ENCODE results near the gene HACL1.

The HACL1 gene

GRCh38 chr3:15579051-15579450, 22.3 kb downstream of the HACL1 start:
- no peaks in the 10 kb centered on the region for H3K4me1 Mint-ChIP-seq
- H3K9me3 Mint-ChIP-seq = no peaks in the 10 kb centered on the region
- H3K36me3 Mint-ChIP-seq (ENCODE audit: low read depth) = peaks cover 31% of the 10 kb centered on the region
- TF ChIP-seq CTCF (IDR thresholded peaks at IDR 0.05; ENCODE audit: unreplicated experiment in 3 of 3) = no peak
- H3K4me3 Mint-ChIP-seq = no peak overlapping the region
- no peaks in the 10 kb centered on the region for H3K27me3 Mint-ChIP-seq (ENCODE audit: low read depth)
- H3K27ac Mint-ChIP-seq = peak overlapping the region in 1 of 3 experiments; percentile 63

- no peaks in the 10 kb centered on the region for H3K9me3 Mint-ChIP-seq
- H3K4me3 Mint-ChIP-seq = no peak overlapping the region
- peaks cover 34% of the 10 kb centered on the region for H3K36me3 Mint-ChIP-seq (ENCODE audit: low read depth)
- H3K27ac Mint-ChIP-seq = peak overlapping the region in 1 of 3 experiments; percentile 63
- H3K27me3 Mint-ChIP-seq (ENCODE audit: low read depth) = no peaks in the 10 kb centered on the region
- H3K4me1 Mint-ChIP-seq = no peaks in the 10 kb centered on the region
- TF ChIP-seq CTCF (IDR thresholded peaks at IDR 0.05; ENCODE audit: unreplicated experiment in 3 of 3) = no peak
Observed at GRCh38 chr3:15578289-15578867, 23.0 kb downstream of the HACL1 start.

DNA sequence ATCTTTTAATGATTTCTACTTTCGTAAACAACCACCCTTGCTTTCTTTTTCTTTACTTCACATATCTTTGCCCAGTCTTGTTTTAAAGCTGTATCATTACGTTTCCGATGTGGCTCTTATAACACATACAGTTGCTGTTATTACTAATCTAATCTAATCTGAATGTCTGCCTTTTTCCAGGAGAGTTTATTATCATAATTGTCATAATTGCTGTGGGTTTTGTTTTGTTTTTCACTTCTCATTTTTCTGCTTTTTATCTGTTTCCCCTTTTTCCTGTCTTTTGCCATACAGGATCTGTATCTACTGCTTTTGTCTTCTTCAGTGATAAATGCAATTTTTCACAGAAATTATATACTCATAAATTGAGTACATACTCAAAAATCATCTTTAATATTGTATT, 24.9 kb downstream of the HACL1 start:
- H3K27me3 Mint-ChIP-seq (ENCODE audit: low read depth) = no peaks in the 10 kb centered on the region
- no peaks in the 10 kb centered on the region for H3K9me3 Mint-ChIP-seq
- no peak for TF ChIP-seq CTCF (IDR thresholded peaks at IDR 0.05; ENCODE audit: unreplicated experiment in 3 of 3)
- no peak overlapping the region for H3K27ac Mint-ChIP-seq
- H3K4me1 Mint-ChIP-seq = no peaks in the 10 kb centered on the region
- H3K36me3 Mint-ChIP-seq (ENCODE audit: low read depth) = peaks cover 40% of the 10 kb centered on the region
- no peak overlapping the region for H3K4me3 Mint-ChIP-seq

DNA sequence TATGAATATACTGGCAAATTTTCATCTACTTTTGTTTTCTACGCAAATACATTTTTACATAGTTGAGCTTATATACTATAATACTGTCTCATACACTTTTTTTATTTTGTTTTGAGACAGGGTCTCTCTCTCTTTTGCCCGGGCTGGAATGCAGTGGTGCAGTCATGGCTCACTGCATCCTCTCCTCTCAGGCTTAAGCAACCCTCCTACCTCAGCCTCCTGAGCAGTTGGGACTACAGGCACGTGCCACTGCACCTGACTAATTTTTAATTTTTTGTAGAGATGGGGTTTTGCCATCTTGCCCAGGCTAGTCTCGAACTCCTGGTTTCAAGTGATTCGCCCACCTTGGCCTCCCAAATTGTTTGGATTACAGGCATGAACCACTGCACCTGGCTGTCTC, 25.9 kb downstream of the HACL1 start:
- Mint-ChIP-seq H3K36me3 (ENCODE audit: low read depth) (peaks cover 43% of the 10 kb centered on the region), H3K4me1 (no peaks in the 10 kb centered on the region), H3K27ac (no peak overlapping the region), H3K9me3 (no peaks in the 10 kb centered on the region), H3K4me3 (no peak overlapping the region), H3K27me3 (ENCODE audit: low read depth) (no peaks in the 10 kb centered on the region)
- no peak for TF ChIP-seq CTCF (IDR thresholded peaks at IDR 0.05; ENCODE audit: unreplicated experiment in 3 of 3)

- Mint-ChIP-seq H3K27ac (no peak overlapping the region), H3K27me3 (ENCODE audit: low read depth) (no peaks in the 10 kb centered on the region), H3K4me1 (no peaks in the 10 kb centered on the region), H3K9me3 (no peaks in the 10 kb centered on the region), H3K4me3 (no peak overlapping the region), H3K36me3 (ENCODE audit: low read depth) (peaks cover 47% of the 10 kb centered on the region)
- TF ChIP-seq CTCF (IDR thresholded peaks at IDR 0.05; ENCODE audit: unreplicated experiment in 3 of 3) = no peak
Observed at GRCh38 chr3:15572138-15572537, 29.2 kb downstream of the HACL1 start.

DNA sequence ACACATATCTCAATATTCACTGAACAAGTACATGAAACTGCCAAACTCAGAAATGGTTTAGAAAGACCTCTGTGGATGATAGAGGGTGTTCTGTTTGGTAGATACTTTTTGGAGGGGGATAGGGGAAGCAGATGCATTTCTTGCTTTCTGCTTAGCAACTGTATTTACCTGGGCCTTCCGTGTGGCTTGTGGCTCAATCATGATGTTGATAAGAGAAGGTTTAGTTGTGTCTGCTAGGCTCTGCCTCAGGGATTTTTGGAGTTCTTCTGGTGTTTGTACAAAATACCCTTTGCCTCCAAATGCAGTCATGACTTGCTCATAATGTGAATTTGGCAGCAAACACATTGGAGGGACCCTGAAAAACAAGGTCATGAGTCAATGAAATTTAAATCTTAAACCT, 38.2 kb downstream of the HACL1 start:
- H3K27me3 Mint-ChIP-seq (ENCODE audit: low read depth) = no peaks in the 10 kb centered on the region

More for the DNA sequence above, 38.2 kb downstream of the HACL1 start:
- Mint-ChIP-seq H3K36me3 (ENCODE audit: low read depth) (peaks cover 56% of the 10 kb centered on the region), H3K4me1 (no peaks in the 10 kb centered on the region), H3K4me3 (no peak overlapping the region), H3K9me3 (no peaks in the 10 kb centered on the region), H3K27ac (no peak overlapping the region)
- no peak for TF ChIP-seq CTCF (IDR thresholded peaks at IDR 0.05; ENCODE audit: unreplicated experiment in 3 of 3)

Data from nephron (organoid).